HG03095 (cell line): ENCODE measurements around the gene STX18.
"Not testable (repeated sequence)": the region's sequence is repeated elsewhere in the genome, so short reads cannot be mapped to it uniquely, and the experiment has no call there.

Experiments
- ATAC-seq: cut with Tn5 transposase; IDR thresholded peaks from one replicate; pipeline ENCODE4 v1.9.1; 2021; ENCODE audit warnings: moderate library complexity; ENCODE audit not compliant: unreplicated experiment

The STX18 gene

GRCh38 chr4:4422117-4422516 is 119.7 kb downstream of the STX18 start:
- not testable (repeated sequence) for ATAC-seq

DNA sequence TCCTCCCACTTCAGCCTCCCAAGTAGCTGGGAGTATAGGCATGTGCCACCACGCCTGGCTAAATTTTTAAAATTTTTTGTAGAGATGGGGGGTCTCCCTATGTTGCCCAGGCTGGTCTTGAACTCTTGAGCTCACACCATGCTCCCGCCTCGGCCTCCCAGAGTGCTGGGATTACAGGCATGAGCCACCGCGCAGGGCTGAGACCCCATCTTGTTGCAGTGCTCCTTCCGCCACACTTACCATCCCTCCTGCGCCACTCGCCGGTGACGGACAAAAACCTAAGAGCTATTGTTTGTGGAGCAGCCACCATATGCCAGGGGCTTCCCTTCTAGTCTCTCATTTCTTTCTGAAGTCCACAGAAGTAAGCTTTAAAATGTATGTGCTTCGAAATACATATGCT is 120.5 kb downstream of the STX18 start:
- ATAC-seq, result no peak

GRCh38 chr4:4420421-4420820 is 121.4 kb downstream of the STX18 start:
- ATAC-seq, result no peak

- ATAC-seq, result no peak
These were observed 122.0 kb downstream of the STX18 start for GRCh38 chr4:4419896-4420295.

DNA sequence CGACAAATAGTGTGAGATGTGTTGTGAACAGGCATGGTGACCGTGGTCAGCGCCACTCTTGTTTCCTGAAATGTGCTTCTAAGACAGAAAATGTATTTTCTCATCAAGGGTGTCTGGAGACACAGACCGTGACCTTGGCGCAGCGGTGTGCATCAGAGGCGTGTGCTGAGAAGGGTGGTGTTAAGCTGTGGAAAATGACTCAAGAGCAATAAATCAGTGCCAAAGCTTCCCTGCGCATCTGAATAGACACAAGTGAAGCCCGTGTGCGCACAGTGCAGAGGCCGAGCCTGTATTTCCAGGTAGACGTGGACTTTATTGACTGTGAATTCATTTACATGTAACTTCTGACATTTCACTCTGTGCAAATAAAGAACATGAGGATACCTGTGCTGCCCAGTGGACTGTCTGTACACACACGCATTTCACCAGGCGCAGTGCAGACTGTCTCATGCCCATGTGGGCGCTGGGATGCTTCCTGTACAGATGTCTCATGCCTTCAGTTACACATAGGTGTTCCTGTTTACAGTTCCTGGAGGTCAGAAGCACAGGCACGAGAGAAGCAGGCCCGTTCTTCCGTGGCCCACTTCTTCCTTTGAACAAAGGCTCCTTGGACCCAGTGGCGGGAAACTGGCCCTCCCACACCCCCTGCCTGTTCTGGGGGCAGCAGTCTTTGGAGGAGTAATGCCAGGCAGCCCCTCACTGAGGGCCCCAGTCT is 123.0 kb downstream of the STX18 start:
- no peak for ATAC-seq

DNA sequence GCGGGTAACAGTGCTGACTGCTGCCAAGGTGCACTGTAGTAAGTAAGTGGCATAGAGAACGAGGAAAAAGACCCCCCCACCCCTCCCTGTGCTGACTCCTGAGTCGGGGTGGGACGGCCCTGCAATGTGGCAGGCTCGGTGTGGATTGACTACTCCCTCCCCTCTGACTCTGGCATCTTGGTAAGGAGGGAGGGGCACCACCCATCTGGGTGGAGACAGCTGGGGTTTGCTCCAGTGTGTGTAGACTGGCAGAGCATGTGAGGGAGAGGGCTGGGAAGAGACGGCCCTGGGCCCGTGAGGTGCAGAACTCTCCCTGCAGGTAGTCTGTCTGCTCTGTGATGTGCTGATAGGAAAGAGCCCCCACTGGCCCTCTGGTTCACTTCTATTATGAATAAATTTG is 124.0 kb downstream of the STX18 start:
- no peak for ATAC-seq

DNA sequence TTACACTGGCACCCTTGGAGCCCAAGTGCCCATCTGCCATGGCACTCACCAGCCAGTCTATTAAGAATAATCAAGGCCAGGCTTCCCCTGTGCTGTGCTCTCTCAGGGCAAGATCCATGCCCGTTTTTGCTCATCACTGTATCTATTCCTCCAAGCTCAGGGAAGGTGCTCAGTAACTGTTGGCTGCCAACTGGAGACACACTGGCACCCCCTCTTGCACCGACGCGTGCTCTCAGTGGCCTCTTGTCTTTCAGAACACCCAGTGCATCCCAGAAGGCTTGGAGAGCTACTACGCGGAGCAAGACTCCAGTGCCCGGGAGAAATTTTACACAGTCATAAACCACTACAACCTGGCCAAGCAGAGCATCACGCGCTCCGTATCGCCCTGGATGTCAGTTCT is 124.9 kb downstream of the STX18 start:
- no peak for ATAC-seq

DNA sequence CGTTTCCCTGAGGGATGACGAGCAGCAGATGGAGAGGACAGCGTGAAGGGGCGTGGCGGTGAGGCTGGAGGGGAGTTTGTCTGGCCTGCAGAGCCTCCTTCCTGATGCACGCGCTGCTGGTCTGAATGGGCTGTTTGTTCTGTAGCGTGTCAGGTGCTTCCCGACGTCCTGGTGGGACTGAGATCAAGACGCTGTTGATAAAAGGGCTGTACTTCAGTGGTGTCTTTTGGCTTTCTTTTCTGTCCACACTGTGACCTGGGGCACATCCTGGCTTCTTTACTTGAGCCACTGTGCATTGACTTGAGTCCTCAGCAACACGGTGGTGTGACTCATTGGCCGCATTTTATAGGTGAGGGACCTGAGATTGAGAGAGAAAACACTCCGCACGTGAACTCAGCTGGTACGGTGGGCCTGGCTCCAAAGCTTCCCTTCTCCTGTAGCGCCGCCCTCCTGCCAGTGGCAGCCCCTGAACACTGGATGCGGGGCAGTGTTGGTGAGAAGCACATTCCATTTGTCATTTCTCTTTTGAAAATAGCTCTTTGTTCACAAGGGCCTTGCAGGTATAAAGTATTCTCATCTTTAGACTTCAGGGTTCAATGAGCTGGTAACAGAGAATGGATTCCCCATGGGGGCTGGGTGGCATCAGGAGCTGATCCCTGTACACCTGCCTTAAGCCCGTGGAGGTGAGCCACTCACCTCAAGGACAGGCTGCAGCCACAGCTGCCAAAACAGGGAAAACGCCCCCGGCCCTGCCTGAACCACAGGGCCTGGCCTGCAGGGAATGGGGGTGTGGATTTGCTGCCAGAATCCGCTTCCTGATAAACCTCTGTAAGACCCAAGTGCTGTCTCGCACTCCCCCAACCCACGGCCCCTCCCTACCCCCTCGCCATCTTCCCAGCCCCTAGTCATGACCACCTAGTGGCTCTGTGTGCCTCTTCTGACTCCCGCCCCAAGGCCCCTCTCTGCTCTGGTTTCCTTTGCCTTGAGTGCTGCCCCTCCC is 125.7 kb downstream of the STX18 start:
- ATAC-seq, result no peak

GRCh38 chr4:4415107-4415805 is 126.6 kb downstream of the STX18 start:
- no peak for ATAC-seq

DNA sequence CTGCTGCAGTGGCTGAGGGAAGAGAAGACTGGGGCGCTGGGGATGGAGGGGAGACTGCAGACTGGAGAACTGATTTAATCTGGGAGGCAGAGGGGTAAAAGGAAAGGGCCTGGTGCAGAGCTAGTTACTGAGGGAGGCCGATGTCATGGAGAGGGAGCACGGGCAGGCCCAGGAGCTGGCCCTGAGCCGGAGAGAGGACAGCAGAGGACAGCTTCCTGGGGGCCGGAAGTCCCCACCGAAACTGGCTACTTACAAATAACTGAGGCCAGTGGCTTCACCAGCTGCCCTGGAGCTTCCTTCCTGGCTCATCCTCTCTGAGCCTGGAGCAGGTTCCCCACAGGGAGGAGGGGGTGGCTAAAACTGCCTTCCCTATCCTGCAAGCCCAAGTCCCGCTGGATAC is 128.0 kb downstream of the STX18 start:
- no peak for ATAC-seq

- no peak for ATAC-seq
These were observed 128.5 kb downstream of the STX18 start for GRCh38 chr4:4413373-4413725.

DNA sequence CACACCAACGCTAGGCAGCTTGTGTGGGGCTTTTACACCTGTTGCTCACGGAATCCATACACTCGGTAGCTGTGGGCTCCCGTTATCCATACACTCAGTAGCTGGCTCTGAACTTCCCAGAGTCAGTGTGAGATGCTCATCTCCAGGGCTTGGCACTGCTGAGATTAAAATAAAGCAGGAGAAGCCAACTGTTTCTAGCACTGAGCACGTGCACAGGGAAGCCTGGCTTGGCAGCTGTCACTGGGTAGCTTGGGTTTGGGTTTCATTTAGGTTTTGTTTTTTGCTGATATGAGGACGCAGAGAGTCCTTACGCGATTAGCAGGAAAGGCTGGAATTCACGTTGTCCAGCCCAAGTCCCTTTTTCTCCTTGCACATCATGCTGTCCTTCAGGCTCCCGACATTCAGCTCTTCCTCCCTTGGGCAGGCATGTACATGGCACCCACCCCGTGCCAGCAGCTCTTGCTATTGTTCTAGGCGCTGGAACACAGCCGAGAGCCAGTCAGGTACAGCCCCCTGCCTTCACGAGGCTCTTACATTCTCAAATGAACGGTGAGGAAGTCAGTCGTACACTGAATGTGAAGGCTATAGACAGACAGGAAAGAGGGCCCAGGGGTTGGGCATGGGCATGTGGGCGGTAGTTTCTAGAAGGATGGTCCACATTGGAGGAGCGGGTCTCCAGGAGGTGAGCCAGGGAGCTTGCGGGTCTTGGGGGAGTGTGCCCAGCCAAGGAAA is 129.0 kb downstream of the STX18 start:
- ATAC-seq, result no peak

DNA sequence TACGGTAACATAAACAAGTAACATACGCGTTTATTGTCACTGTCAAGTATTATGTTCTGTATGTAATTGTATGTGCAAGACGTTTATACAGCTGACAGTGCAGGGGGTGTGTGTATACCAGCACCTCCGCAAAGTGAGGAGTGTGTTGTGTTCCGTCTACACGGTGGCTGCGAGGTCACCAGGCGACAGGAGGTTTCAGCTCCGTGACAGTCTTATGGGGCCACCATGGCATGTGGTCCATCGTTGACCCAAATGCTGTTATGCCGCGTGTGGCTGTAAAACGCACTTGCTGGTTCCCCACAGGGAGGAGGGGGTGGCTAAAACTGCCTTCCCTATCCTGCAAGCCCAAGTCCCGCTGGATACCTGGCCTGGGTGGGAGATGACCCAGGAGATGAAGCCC is 129.9 kb downstream of the STX18 start:
- no peak for ATAC-seq

DNA sequence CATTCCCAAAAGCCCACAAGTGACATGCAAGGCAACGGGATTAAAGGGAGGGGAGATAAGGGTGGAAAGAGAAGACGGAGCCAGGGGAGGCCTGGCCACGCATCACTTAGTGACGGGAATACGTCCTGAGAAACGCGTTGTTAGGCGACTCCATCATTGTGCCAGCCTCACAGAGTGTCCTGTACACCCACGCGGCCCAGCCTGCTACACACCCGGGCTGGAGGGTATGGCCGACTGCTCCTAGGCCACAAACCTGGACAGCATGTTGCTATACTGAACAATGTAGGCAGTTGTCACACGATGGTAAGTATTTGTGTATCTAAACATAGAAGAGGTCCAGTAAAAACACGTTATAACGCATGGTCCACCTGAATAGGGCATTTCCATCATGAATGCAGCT is 131.6 kb downstream of the STX18 start:
- ATAC-seq, result no peak

DNA sequence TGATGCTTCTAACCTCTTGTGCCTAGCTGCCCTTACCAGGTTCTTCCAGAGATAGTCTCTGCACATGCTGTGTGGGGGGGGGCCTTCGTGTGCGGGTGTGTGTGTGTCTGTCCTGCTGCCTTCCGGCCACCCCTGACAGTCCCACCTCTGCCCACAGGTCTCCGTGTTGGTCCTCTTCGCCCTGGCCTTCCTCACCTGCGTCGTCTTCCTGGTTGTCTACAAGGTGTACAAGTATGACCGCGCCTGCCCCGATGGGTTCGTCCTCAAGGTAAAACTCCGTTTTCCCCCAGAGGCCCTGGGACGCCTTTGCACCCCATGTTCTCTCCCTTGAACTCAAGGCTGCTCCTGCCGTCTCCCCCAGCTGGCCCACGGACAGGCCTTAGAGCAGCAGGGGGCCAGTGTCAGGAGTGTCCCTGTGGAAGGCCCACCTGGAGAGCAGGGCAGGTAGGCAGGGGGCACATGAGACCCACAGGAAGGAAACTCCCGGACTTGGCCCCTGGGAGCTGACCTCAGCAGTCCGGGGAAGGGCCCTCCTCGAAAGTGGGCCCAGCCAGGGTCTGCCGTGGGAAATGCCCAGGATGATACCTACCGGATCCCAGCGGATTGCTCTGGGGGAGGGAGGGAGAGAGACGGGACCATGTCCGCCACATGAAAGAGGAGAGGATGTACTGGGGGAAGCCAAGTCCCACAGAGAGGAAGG is 132.3 kb downstream of the STX18 start:
- ATAC-seq, result no peak

DNA sequence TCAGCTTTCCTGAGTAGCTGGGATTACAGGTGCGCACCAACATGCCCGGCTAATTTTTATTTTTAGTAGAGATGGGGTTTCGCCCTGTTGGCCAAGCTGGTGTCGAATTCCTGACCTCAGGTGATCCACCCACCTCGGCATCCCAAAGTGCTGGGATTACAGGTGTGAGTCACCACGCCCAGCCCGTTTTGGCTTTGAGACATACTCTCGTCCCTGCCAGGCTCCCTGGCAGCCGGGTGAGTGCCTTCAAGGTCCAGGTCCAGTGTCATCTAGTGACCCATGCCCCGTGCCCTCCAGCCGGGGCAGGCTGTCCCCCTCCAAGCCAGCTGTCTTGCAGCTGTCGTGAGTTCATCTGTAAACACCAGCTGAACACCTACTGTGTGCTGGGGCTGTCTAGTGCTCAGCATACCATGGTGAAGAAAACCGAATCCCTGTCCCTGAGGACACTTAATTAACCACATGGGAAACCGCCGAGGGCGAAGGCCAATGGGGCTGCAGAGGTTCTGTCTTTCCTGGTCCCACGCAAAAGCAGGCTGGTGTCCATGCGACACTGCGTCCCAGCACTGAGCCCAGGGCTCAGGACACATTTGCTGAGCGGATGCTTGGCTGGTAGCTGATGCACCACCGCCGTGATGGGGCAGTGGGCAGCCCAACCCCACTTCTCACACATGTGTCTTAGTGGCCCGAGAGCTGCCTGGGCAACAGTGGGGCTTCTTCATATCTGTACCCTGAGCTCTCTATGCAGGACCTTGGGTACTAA is 133.1 kb downstream of the STX18 start:
- no peak for ATAC-seq

DNA sequence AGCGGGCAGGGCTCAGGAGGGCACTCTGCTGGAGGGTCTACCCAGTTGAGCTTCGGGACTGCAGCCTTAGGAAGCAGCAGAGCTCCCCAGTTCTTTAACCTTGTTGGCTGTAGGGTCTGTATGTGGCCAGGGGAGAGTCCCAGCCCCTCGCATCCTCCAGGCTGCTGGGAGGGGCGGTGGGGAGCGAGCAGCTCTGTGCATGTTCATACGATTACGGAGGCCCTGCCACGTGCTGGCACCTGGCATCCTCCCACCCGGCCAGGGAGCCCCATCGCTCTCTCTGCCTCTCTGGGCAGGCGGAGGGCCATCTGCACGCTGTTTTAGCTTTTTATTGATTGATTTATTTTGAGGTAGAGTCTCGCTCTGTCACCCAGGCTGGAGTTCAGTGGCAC is 133.7 kb downstream of the STX18 start:
- no peak for ATAC-seq

- ATAC-seq, result no peak
These were observed 134.3 kb downstream of the STX18 start for GRCh38 chr4:4407299-4408131.
